ENCODE data around the gene NT5C2.
"Not testable (repeated sequence)": the region's sequence is repeated elsewhere in the genome, so short reads cannot be mapped to it uniquely, and the experiment has no call there.

NT5C2 gene

DNA sequence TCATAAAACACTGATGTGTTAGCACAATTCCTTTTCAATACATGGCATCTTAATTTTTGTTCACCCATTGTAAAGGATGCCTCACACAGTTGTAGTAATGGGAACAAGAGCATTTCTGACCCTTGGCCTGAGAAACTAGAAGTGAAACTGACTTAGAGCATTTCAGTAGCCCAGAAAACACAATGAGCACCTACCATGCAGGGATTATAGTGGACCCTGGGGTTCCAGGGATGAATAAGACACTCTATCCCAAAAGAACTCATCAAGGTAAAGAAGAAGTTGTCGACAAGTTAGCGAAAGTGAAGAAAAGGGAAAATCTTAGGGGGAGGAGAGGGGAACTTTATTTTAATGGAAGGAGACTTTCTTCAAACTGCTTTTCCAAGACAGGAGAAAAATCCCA, 125.6 kb downstream of the NT5C2 start:
- no peaks in the 10 kb centered on the region for H3K9me3 ChIP-seq (ENCODE audit: control insufficient read depth, insufficient read depth, low read length)
- H3K36me3 ChIP-seq (ENCODE audit: control insufficient read depth, low read length) = no peaks in the 10 kb centered on the region
- H4K20me1 ChIP-seq (ENCODE audit: control insufficient read depth, insufficient read depth, low read depth, low read length) = no peaks in the 10 kb centered on the region
- no peaks in the 10 kb centered on the region for H3K9me2 ChIP-seq (replicated peaks; ENCODE audit: control insufficient read depth, low read length)
- H3F3A ChIP-seq (ENCODE audit: control insufficient read depth, insufficient read depth) = no peaks in the 10 kb centered on the region
- TF ChIP-seq EZH2phosphoT487 (IDR thresholded peaks at IDR 0.05; ENCODE audit: borderline replicate concordance, low read length) = no peak
- TF ChIP-seq, protein P1, sequence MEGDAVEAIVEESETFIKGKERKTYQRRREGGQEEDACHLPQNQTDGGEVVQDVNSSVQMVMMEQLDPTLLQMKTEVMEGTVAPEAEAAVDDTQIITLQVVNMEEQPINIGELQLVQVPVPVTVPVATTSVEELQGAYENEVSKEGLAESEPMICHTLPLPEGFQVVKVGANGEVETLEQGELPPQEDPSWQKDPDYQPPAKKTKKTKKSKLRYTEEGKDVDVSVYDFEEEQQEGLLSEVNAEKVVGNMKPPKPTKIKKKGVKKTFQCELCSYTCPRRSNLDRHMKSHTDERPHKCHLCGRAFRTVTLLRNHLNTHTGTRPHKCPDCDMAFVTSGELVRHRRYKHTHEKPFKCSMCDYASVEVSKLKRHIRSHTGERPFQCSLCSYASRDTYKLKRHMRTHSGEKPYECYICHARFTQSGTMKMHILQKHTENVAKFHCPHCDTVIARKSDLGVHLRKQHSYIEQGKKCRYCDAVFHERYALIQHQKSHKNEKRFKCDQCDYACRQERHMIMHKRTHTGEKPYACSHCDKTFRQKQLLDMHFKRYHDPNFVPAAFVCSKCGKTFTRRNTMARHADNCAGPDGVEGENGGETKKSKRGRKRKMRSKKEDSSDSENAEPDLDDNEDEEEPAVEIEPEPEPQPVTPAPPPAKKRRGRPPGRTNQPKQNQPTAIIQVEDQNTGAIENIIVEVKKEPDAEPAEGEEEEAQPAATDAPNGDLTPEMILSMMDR (IDR thresholded peaks at IDR 0.05; ENCODE audit: low read depth, low read length, poor library complexity, severe bottlenecking) = no peak
- no peaks in the 10 kb centered on the region for H3K79me2 ChIP-seq (ENCODE audit: control insufficient read depth, low read length)
- peaks cover 22% of the 10 kb centered on the region for H3K4me1 ChIP-seq (ENCODE audit: control insufficient read depth, low read length)
- H3K27me3 ChIP-seq (ENCODE audit: control insufficient read depth, low read length) = 0 out of 2 replicates have a peak, but pooled peaks cover 3% of the 10 kb centered on the region
- H3K4me3 ChIP-seq (ENCODE audit: low read length) = no peak overlapping the region
- H3K4me2 ChIP-seq (ENCODE audit: low read length) = no peak overlapping the region
- H3K27ac ChIP-seq (ENCODE audit: low read depth, low read length) = no peak overlapping the region

DNA sequence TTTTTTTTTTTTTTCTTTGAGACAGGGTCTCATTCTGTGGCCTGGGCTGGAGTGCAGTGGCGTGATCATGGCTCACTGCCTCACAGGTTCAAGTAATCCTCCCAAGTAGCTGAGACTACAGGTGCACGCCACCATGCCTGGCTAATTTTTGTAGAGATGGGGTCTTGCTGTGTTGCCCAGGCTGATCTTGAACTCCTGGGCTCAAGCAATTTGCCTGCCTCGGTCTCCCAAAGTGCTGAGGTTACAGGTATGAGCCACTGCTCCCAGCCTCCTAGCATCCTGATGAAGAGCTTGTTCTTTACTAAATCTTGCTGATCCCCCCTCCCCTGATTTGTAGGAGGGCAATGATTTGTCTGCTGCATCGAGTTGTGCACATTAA, 126.0 kb downstream of the NT5C2 start:
- not testable (repeated sequence) for H3K9me2 ChIP-seq (replicated peaks; ENCODE audit: control insufficient read depth, low read length); H3K4me3 ChIP-seq (ENCODE audit: low read length); H3F3A ChIP-seq (ENCODE audit: control insufficient read depth, insufficient read depth); H3K79me2 ChIP-seq (ENCODE audit: control insufficient read depth, low read length); H3K4me2 ChIP-seq (ENCODE audit: low read length); H3K9me3 ChIP-seq (ENCODE audit: control insufficient read depth, insufficient read depth, low read length); H3K36me3 ChIP-seq (ENCODE audit: control insufficient read depth, low read length); H4K20me1 ChIP-seq (ENCODE audit: control insufficient read depth, insufficient read depth, low read depth, low read length); H3K27ac ChIP-seq (ENCODE audit: low read depth, low read length); H3K27me3 ChIP-seq (ENCODE audit: control insufficient read depth, low read length)
- peaks cover 22% of the 10 kb centered on the region for H3K4me1 ChIP-seq (ENCODE audit: control insufficient read depth, low read length)

DNA sequence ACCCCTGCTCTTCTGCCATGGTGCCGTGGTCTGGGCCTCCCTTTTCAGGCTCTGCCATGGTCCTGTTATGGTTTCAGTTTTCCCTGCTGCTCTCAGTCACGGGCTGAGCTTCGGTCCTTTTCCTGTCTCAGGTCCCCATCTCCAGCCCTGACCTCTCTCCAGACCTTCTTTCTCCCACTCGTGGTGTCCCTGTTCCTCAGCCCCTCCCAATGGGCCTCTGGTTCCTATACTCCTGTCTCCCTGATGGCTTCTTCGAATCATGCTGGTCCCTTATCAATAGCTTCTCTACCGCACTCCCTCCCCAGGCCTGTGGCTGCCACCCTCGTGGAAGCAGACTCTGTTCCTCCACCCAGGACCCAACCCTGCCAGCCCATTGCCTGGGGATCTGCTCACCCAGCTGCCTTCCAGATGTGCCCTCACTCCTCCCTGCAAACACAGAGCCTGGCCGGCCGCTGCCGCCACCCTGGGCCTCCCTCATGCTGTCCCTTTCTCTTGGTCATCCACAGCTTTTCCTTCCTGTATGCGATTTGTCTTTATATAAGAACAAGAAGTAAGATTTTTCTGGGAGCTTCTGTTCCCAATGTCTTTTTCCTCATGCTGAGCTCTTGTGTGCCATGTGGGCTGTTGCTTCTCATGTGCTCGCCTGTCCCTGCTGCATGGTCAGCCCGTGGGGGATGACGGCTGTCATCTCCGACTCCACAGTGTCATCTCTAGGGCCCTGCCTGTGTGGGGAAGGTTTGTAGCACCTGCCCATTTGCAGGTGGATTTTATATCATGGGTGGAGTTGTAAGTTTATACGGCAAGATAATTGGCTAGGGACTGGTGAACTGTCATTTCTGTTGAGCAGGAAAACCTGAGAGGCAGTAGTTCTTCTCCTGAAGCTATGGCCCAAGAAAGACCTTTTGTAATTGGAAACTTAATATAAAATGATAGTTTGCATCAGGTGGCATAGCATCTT, 126.7 kb downstream of the NT5C2 start:
- Histone ChIP-seq H3F3A (ENCODE audit: control insufficient read depth, insufficient read depth) (no peaks in the 10 kb centered on the region), H4K20me1 (ENCODE audit: control insufficient read depth, insufficient read depth, low read depth, low read length) (no peaks in the 10 kb centered on the region), H3K79me2 (ENCODE audit: control insufficient read depth, low read length) (no peaks in the 10 kb centered on the region), H3K9me2 (replicated peaks; ENCODE audit: control insufficient read depth, low read length) (no peaks in the 10 kb centered on the region), H3K27ac (ENCODE audit: low read depth, low read length) (no peak overlapping the region), H3K4me3 (ENCODE audit: low read length) (no peak overlapping the region), H3K9me3 (ENCODE audit: control insufficient read depth, insufficient read depth, low read length) (no peaks in the 10 kb centered on the region), H3K27me3 (ENCODE audit: control insufficient read depth, low read length) (0 out of 2 replicates have a peak, but pooled peaks cover 3% of the 10 kb centered on the region), H3K4me1 (ENCODE audit: control insufficient read depth, low read length) (peaks cover 22% of the 10 kb centered on the region), H3K36me3 (ENCODE audit: control insufficient read depth, low read length) (no peaks in the 10 kb centered on the region), H3K4me2 (ENCODE audit: low read length) (no peak overlapping the region)
- TF ChIP-seq, protein P1 (IDR thresholded peaks at IDR 0.05; ENCODE audit: low read depth, low read length, poor library complexity, severe bottlenecking) = no peak
- no peak for TF ChIP-seq EZH2phosphoT487 (IDR thresholded peaks at IDR 0.05; ENCODE audit: borderline replicate concordance, low read length)

DNA sequence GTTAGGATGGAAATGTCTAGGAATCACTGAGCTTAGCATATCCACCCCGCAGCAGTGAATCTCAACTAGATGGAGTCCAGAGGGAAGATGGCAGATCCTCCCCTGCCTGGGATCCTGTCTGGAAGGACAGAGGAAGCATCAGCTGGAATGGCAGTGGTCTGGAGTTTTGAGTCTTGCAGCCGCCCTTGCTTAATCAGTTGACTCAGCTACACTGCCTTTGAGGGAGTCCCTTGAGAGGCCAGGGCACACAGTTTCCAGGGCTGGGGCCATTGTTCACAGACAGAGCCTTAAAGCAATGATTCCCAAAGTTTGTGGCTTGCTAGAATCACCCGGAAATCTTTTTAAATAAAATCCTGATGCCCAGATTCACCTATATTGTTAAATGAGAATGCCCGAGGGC, 128.1 kb downstream of the NT5C2 start:
- no peaks in the 10 kb centered on the region for H3K27me3 ChIP-seq (ENCODE audit: control insufficient read depth, low read length)
- no peak overlapping the region for H3K4me3 ChIP-seq (ENCODE audit: low read length)
- H3F3A ChIP-seq (ENCODE audit: control insufficient read depth, insufficient read depth) = no peaks in the 10 kb centered on the region
- H3K27ac ChIP-seq (ENCODE audit: low read depth, low read length) = no peak overlapping the region
- H3K9me2 ChIP-seq (replicated peaks; ENCODE audit: control insufficient read depth, low read length) = no peaks in the 10 kb centered on the region
- no peak overlapping the region for H3K4me2 ChIP-seq (ENCODE audit: low read length)
- H4K20me1 ChIP-seq (ENCODE audit: control insufficient read depth, insufficient read depth, low read depth, low read length) = no peaks in the 10 kb centered on the region
- H3K79me2 ChIP-seq (ENCODE audit: control insufficient read depth, low read length) = no peaks in the 10 kb centered on the region
- H3K36me3 ChIP-seq (ENCODE audit: control insufficient read depth, low read length) = no peaks in the 10 kb centered on the region
- TF ChIP-seq, protein P1 (IDR thresholded peaks at IDR 0.05; ENCODE audit: low read depth, low read length, poor library complexity, severe bottlenecking) = no peak
- no peak for TF ChIP-seq EZH2phosphoT487 (IDR thresholded peaks at IDR 0.05; ENCODE audit: borderline replicate concordance, low read length)
- H3K4me1 ChIP-seq (ENCODE audit: control insufficient read depth, low read length) = peaks cover 12% of the 10 kb centered on the region
- no peaks in the 10 kb centered on the region for H3K9me3 ChIP-seq (ENCODE audit: control insufficient read depth, insufficient read depth, low read length)
